ENCODE data around the gene INPP5J. TPM values are rescaled to one million over a fixed set of nuclear protein-coding genes. Genes with fewer than 3 reads are reported as not detected.

The INPP5J gene
- total RNA-seq, 1 donor, result 0.36 TPM

DNA sequence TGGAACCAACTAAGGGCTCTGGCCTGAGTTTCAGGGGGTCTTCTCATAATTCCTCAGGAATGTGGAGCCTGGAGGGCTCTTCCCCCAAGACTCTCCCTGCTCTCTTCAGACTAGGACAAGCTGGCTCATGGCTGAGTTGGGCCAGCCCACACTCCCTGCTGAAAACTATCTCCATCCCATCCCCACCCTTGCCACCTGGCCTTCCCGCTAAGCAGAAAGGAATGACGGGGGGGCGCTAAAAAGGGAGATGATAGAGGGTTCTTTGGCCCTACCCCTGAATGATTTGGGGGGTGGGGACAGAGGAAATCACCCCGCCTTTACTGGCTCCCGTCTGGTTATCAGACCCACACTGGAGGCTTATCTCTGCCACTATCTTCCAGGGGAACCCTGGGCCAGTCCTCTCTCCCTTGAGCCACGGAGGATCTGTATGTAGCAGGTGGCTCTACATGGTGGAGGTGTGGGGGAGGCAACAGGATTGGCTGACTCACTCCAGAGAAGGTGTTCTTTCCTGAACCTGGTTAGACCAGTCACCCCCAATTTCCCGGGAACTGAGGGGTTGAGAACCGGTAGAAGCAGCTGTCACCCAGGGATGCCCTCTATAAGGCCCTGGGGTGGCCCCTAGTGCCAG lies 35.9 kb upstream of the INPP5J start:
- no peaks in the 10 kb centered on the region for H3K9me3 ChIP-seq (ENCODE audit: low read depth, low read length)
- no peak for TF ChIP-seq CTCF (IDR thresholded peaks at IDR 0.05; ENCODE audit: extremely low read depth, low read depth, low read length)
- H3K36me3 ChIP-seq (ENCODE audit: insufficient read depth, low read length), result peaks cover 72% of the 10 kb centered on the region
- H2AFZ ChIP-seq (ENCODE audit: low read length), result no peak overlapping the region
- no peak overlapping the region for H3K27ac ChIP-seq (ENCODE audit: low read depth, low read length)
- H3K4me3 ChIP-seq (ENCODE audit: insufficient read depth, low read length), result no peak overlapping the region
- H3K79me2 ChIP-seq (ENCODE audit: insufficient read depth, low read length), result peaks cover 95% of the 10 kb centered on the region
- H3K4me2 ChIP-seq (ENCODE audit: insufficient read depth, low read length), result no peak overlapping the region
- peaks cover 65% of the 10 kb centered on the region for H4K20me1 ChIP-seq (ENCODE audit: insufficient read depth, low read length)
- peak; percentile 82 for DNase-seq (ENCODE audit: insufficient read length, low spot score, missing footprints)
- H3K4me1 ChIP-seq (ENCODE audit: insufficient read depth, low read length), result peaks cover 31% of the 10 kb centered on the region
- no peaks in the 10 kb centered on the region for H3K27me3 ChIP-seq (ENCODE audit: insufficient read depth, low read length)

DNA sequence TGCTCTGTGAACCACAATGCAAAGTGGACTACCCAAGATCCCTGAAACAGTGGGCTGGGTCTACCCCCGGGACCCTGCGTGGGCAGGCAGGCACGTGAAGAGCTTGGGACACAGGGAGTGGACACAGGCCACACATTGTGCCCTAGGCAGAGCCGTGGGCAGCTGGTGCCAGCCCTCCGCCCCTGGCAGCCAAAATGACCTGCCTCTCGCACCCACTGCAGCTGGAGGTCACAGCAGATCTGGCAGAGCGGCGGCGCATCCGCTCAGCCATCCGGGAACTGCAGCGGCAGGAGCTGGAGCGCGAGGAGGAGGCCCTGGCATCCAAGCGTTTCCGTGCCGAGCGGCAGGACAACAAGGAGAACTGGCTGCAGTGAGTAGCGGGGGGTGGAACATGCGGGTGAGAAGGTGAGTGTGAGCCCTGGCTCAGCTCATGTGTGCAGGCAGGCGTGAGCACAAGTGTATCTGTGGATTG lies 35.0 kb upstream of the INPP5J start:
- no peak overlapping the region for H2AFZ ChIP-seq (ENCODE audit: low read length)
- H3K79me2 ChIP-seq (ENCODE audit: insufficient read depth, low read length), result peaks cover 93% of the 10 kb centered on the region
- H3K36me3 ChIP-seq (ENCODE audit: insufficient read depth, low read length), result peaks cover 82% of the 10 kb centered on the region
- H3K4me3 ChIP-seq (ENCODE audit: insufficient read depth, low read length), result no peak overlapping the region
- H3K4me2 ChIP-seq (ENCODE audit: insufficient read depth, low read length), result no peak overlapping the region
- no peak for TF ChIP-seq CTCF (IDR thresholded peaks at IDR 0.05; ENCODE audit: extremely low read depth, low read depth, low read length)
- H4K20me1 ChIP-seq (ENCODE audit: insufficient read depth, low read length), result peaks cover 64% of the 10 kb centered on the region
- H3K4me1 ChIP-seq (ENCODE audit: insufficient read depth, low read length), result peaks cover 26% of the 10 kb centered on the region
- peak; percentile 62 for DNase-seq (ENCODE audit: insufficient read length, low spot score, missing footprints)
- no peak overlapping the region for H3K27ac ChIP-seq (ENCODE audit: low read depth, low read length)
- no peaks in the 10 kb centered on the region for H3K27me3 ChIP-seq (ENCODE audit: insufficient read depth, low read length)
- no peaks in the 10 kb centered on the region for H3K9me3 ChIP-seq (ENCODE audit: low read depth, low read length)

GRCh38 chr22:31088233-31088986 lies 34.4 kb upstream of the INPP5J start:
- peaks cover 57% of the 10 kb centered on the region for H4K20me1 ChIP-seq (ENCODE audit: insufficient read depth, low read length)
- H2AFZ ChIP-seq (ENCODE audit: low read length), result no peak overlapping the region
- H3K9me3 ChIP-seq (ENCODE audit: low read depth, low read length), result no peaks in the 10 kb centered on the region
- no peaks in the 10 kb centered on the region for H3K27me3 ChIP-seq (ENCODE audit: insufficient read depth, low read length)
- no peak overlapping the region for H3K4me3 ChIP-seq (ENCODE audit: insufficient read depth, low read length)
- DNase-seq (ENCODE audit: insufficient read length, low spot score, missing footprints), result peak; percentile 73
- no peak overlapping the region for H3K27ac ChIP-seq (ENCODE audit: low read depth, low read length)
- peaks cover 82% of the 10 kb centered on the region for H3K36me3 ChIP-seq (ENCODE audit: insufficient read depth, low read length)
- peaks cover 19% of the 10 kb centered on the region for H3K4me1 ChIP-seq (ENCODE audit: insufficient read depth, low read length)
- no peak overlapping the region for H3K4me2 ChIP-seq (ENCODE audit: insufficient read depth, low read length)
- TF ChIP-seq CTCF (IDR thresholded peaks at IDR 0.05; ENCODE audit: extremely low read depth, low read depth, low read length), result no peak
- H3K79me2 ChIP-seq (ENCODE audit: insufficient read depth, low read length), result peaks cover 88% of the 10 kb centered on the region

Data from osteoblast (primary cell).